H4 (cell line): Measurements from ENCODE around the gene SPOCK2. TPM values are rescaled to one million over a fixed set of nuclear protein-coding genes. Genes with fewer than 3 reads are reported as not detected.

Source experiments
- DNase-seq: peaks from one replicate; pipeline ENCODE4 v3.0.0-alpha.2; 2015; ENCODE audit warnings: low spot score
- total RNA-seq: library from RNA; depleted of rRNA; stranded (reverse); fragments of >200 nt; shearing (Covaris generic); gene quantifications from 2 replicates; pipeline ENCODE4 v1.2.3, GENCODE V29; 2014

Gene SPOCK2
- total RNA-seq, 1 experiment from 2014 or later: 0.29 TPM

DNA sequence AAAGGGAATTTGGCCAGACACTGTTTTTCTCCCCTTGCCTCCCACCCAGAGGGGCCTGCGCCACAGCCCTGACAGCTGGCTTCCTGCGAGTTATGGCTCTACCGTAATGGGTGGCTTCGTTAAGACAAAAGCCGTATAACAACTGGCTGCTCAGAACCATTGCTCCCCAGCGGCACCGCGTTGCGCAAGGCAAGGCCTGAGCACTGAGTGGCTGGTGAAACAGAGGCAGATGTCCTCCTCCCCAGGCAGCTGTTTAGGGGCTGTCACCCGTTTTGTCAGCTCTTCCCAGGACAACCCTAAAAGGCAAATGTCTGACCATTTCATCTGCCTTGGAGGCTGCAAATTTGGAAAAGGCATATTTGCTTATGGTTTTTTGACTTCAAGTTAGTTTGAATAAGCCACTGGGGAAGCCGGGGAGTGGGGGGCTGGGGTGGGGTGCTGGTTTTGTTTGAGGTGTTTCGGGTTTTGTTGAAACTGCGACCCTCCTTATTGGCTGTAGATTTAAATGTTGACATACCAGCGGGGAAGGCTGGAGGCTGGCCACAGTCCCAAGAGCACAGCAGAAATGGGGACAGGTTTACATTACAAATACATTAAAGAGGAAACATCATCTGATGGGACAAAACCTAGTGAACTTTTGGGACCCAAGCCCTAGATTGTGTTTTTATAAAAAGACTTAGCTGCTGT, 681 bp upstream of the SPOCK2 start:
- DNase-seq: no peak

DNA sequence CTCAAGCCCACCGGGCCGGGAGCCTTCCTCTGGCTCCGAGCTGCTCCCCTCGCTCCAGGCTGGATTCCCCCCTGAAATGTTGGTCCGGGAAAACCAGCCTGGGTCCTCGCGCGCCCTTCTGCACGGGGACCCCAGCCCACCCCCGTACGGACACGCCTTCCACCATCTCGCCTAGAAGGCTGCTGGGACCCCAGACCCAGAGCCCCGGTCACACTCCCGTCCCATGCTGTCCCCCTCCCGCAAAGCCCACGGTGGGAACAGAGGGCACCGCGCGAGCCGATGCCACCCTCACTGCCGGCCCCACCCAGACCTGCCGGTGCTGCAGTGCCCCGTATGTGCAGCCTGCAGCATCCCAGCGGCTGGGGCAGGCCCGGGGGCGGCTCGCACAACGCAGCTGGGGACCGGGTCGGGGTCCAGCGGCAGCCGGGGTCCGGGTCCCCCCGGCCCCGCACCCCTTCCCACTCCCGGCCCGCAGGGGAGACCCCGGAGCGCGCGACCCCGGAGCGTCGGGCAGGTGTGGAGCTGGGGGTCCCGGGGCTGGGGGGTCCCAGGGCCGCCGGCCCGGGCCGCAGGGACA, 871 bp downstream of the SPOCK2 start:
- DNase-seq: no peak

DNA sequence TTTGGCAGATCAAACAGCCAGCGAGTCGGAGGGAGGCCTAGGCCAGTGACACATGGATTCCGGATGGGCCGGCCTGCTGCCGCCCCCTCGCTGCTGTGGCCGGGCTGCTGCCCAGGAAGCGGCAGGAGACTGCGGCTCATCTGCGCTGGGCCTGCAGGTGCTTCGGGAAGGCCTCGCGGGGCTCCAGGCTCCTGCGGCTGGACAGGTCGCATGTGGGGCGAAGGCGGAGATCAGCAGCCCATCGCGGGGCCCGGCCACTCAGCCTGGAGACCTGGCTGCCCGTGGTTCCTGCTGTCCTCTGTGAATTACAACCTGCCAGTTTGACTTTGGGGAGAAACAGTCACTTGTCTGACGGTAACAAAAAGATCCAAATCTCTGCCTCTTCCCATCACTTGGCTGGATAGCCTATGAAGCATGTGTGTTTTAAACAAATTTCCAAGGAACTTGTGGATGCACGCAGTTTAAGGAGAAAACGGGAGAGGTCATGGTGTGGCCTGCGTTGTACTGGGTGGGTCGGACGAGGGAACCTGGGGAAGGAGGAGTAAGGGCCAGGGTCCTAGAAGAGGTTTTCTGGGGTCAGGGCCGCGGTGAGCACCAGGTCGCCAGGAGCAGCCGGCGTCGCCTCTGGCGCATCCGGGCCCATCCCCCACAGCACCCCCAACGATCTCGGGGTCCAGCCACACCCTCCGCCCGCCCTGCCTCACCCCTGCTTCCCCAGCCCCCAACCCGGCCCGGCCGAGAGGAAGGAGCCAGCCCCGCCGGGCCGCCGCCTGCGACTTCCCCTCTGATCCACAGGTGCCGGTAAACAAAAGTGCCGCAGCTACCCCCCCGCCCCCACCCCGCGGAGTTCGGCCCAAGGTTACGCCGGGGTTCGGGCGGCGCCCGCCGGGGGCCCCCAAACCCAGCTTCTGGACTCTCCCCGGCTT, 1.6 kb downstream of the SPOCK2 start:
- no peak for DNase-seq

- DNase-seq: no peak
These were observed 2.4 kb downstream of the SPOCK2 start for GRCh38 chr10:72085864-72086465.

- DNase-seq: no peak
These were observed 3.2 kb downstream of the SPOCK2 start for GRCh38 chr10:72085166-72085565.

- DNase-seq: no peak
These were observed 4.4 kb downstream of the SPOCK2 start for GRCh38 chr10:72083790-72084459.

- DNase-seq: no peak
These were observed 5.2 kb downstream of the SPOCK2 start for GRCh38 chr10:72082856-72083789.

GRCh38 chr10:72081772-72082590, 6.4 kb downstream of the SPOCK2 start:
- no peak for DNase-seq

DNA sequence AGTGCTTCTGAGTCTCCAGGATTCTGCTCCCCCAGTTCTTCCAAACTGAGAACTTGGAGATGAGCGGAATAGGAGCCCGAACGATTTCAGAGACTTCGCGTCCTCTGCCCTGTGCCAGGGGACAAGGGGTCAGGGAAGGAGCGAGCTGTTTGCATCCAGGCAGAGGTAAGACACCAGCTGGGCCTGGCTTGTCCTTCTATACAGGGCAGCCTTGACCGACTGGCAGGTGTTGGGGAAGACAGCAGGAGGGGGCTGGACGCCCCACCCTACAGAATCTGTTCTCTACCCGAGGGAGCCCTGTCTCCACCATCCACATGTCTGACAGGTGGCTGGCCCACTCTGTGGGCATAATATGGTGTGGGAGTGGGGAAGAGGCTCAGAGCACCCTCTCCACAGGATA, 7.1 kb downstream of the SPOCK2 start:
- DNase-seq: no peak

- DNase-seq: no peak
These were observed 8.0 kb downstream of the SPOCK2 start for GRCh38 chr10:72080042-72080975.

DNA sequence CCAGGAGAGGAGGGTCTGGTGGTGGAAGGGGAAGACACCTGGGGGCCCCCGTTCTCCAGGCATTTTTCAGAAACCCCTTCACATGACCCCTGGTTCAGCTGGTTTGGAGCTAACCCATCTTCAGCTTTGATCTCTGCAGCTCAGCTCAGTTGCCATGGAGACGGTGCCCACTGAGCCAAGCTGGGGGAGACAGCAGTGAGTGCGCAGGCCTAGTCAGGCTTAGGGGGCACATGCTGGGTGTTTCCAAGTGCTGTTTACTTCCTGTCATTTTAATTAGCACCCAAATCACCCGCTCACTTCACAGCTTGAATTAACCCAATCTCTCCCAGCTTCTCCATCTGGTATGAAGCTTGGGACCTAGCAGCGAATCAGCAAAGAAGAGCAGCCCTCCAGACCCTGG, 9.0 kb downstream of the SPOCK2 start:
- DNase-seq: no peak

- DNase-seq: no peak
These were observed 10.9 kb downstream of the SPOCK2 start for GRCh38 chr10:72077275-72077990.

DNA sequence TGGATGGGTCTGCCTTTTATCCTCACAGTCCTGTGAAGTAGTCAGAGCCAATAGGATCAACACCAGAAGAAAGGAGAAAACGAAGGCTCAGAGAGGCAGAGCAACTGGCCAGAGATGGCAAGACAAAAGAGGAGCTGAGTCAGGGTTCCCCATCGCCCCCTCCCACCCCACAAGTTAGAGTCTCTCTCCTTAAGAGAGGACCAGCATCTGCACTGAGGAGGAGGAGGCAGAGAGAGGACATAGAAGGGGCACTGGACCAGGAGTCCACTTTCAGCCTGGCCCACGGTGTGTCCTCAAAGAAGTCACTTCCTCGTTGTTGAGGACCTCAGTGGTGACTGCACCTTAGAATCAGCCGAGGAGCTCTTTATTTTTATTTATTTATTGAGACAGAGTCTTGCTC, 11.6 kb downstream of the SPOCK2 start:
- no peak for DNase-seq

DNA sequence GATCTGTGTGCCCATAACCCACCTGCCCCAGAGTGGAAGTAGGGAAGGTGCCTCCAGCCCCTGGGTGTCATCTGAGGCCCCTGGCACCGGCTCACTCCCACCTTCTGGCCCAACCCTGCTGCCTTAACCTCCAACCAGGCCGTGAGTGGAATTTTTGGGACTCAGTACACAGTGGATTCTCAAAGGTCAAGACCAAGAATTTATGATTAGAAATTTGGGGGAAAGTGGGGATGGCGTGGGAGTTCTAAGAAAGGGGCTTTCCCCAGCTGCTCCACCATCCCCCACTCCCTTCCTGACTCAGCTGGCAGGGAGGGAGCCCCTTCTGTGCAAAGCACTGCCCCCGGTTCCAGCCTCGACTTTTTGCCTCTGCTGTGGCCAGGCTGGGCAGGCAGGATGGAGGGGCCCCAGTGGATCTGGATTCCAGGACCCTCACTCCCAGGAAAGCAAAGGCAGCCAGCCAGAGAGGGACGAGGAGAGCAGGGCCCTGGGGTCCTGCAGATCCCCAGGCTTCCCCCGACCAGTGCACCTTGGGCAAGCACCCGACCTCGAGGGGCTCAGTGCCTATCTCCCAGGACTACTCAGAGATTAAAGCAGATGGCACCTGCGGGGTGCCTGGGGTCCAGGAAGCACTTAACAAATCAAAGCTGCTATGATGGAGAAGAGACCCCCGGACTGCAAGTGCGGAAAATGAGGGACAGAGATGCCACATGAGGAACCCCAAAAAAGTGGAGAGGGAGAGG, 12.8 kb downstream of the SPOCK2 start:
- no peak for DNase-seq

- no peak for DNase-seq
These were observed 13.6 kb downstream of the SPOCK2 start for GRCh38 chr10:72074574-72075375.
